Ishikawa (cell line): ENCODE data around the gene TMEM212.

Experiments
- CEBPB ChIP-seq: IDR thresholded peaks from 2 replicates; pipeline ENCODE4 v1.6.1; 2012
- CREB1 ChIP-seq: IDR thresholded peaks from 2 replicates; pipeline ENCODE4 v1.6.1; 2012; ENCODE audit warnings: low read depth
- EGR1 ChIP-seq: IDR thresholded peaks from 2 replicates; pipeline ENCODE4 v1.6.1; 2012
- EP300 ChIP-seq: IDR thresholded peaks from 2 replicates; pipeline ENCODE4 v1.6.1; 2012; ENCODE audit warnings: borderline replicate concordance
- FOXM1 ChIP-seq: IDR thresholded peaks from 2 replicates; pipeline ENCODE4 v1.6.1; 2012; ENCODE audit warnings: low read depth, borderline replicate concordance
- MAX ChIP-seq: IDR thresholded peaks from 2 replicates; pipeline ENCODE4 v1.6.1; 2012
- NFIC ChIP-seq: IDR thresholded peaks from 2 replicates; pipeline ENCODE4 v1.6.1; 2012
- RAD21 ChIP-seq: IDR thresholded peaks from 2 replicates; pipeline ENCODE4 v1.6.1; 2012; ENCODE audit warnings: low read depth
- REST ChIP-seq: IDR thresholded peaks from 2 replicates; pipeline ENCODE4 v1.6.1; 2012; ENCODE audit warnings: low read depth, mild to moderate bottlenecking
- TAF1 ChIP-seq: IDR thresholded peaks from 2 replicates; pipeline ENCODE4 v1.6.1; 2012; ENCODE audit warnings: low read depth, mild to moderate bottlenecking
- TCF12 ChIP-seq: IDR thresholded peaks from 2 replicates; pipeline ENCODE4 v1.6.1; 2012; ENCODE audit warnings: low read depth
- TEAD4 ChIP-seq: IDR thresholded peaks from 2 replicates; pipeline ENCODE4 v1.6.1; 2012
- YY1 ChIP-seq: IDR thresholded peaks from 2 replicates; pipeline ENCODE4 v1.6.1; 2012; ENCODE audit warnings: low read depth
- ZBTB7A ChIP-seq: IDR thresholded peaks from 2 replicates; pipeline ENCODE4 v1.6.1; 2012; ENCODE audit warnings: low read depth
- TF ChIP-seq, protein P1 (sequence below): IDR thresholded peaks from 2 replicates; pipeline ENCODE4 v1.6.1; 2012

The TMEM212 gene

GRCh38 chr3:171865191-171865865 is 22.2 kb downstream of the TMEM212 start:
- TF ChIP-seq TAF1 (no peak), CEBPB (no peak), EP300 (no peak), NFIC (no peak), ZBTB7A (no peak), TEAD4 (no peak), MAX (no peak), CREB1 (no peak), FOXM1 (no peak), YY1 (no peak), TCF12 (no peak), REST (no peak), RAD21 (no peak), EGR1 (no peak)
- TF ChIP-seq, protein P1, sequence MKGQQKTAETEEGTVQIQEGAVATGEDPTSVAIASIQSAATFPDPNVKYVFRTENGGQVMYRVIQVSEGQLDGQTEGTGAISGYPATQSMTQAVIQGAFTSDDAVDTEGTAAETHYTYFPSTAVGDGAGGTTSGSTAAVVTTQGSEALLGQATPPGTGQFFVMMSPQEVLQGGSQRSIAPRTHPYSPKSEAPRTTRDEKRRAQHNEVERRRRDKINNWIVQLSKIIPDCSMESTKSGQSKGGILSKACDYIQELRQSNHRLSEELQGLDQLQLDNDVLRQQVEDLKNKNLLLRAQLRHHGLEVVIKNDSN, result no peak

- TF ChIP-seq NFIC, result no peak
- TF ChIP-seq RAD21, result no peak
- no peak for TF ChIP-seq MAX
- no peak for TF ChIP-seq FOXM1
- no peak for TF ChIP-seq EGR1
- no peak for TF ChIP-seq TEAD4
Observed at GRCh38 chr3:171867981-171868380, 24.8 kb downstream of the TMEM212 start.

DNA sequence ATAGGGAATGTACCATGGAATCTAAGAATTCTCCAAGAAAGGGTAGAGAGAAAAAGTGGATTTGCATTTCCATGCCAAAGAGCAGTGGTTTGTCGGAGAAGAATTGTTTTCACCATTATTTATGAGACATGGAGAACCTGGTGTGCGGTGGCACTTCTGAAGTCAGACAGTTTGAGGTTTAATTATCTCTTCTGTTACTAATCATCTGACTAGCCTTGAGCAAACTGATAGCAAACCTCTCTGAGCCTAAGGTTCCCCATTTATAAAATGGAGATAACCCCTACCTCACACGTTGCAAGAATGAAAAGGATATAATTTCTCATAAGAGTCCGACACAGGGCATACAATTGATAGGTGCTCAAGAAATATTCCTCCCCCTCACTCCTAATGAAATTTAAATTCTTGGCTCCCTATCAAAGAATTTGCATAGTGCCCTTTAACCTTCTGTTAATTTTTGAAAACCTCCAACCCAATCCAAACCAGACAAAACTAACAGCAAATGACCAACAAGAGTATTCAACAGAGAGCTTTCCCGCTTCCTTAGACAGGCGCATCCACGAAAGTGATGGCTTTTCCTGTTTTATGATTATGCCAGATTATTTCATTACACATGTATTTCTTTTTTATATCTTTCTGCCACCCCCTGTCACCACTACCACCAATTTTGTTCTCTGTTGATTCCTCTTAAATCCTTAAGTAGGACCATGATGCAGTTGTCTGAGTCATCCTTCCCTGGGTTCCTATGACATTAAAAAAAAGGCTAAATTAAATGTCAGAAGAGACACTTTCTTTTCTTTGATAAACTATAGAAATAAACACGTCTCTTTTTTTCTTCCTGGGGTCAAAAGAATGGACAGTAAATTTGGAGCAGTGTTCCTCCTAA is 28.5 kb downstream of the TMEM212 start:
- TF ChIP-seq TEAD4 (no peak), EGR1 (no peak), MAX (no peak), ZBTB7A (no peak), NFIC (no peak), TCF12 (no peak), CEBPB (no peak), FOXM1 (no peak), EP300 (no peak), REST (no peak), CREB1 (no peak), YY1 (no peak), TAF1 (no peak), RAD21 (no peak)
- TF ChIP-seq, protein P1, result no peak

GRCh38 chr3:171873580-171873979 is 30.4 kb downstream of the TMEM212 start:
- TF ChIP-seq CREB1 (no peak), YY1 (no peak), MAX (no peak), REST (no peak), TCF12 (no peak), RAD21 (no peak), NFIC (no peak), TEAD4 (no peak), CEBPB (no peak), EP300 (no peak), TAF1 (no peak), ZBTB7A (no peak), EGR1 (no peak), FOXM1 (no peak)
- TF ChIP-seq, protein P1, result no peak
